Skin epidermis (tissue), 12 donors: ENCODE results near the gene GPHB5.
"Not testable (repeated sequence)": the region's sequence is repeated elsewhere in the genome, so short reads cannot be mapped to it uniquely, and the experiment has no call there.

Experiments
- H3K27ac ChIP-seq, 21 experiments: fragments of 200-600 bp; sonication (generic) in 11 of 21; one replicate each; pipeline ENCODE4 v1.5.0; 2020; ENCODE audit warnings: mild to moderate bottlenecking in 3 of 21, inconsistent platforms in 2 of 21, moderate library complexity in 2 of 21
- H3K4me3 ChIP-seq, 7 experiments: fragments of 200-600 bp; sonication (generic) in 2 of 7; one replicate each; pipeline ENCODE4 v1.5.0; 2020; ENCODE audit warnings: inconsistent platforms in 2 of 7, mild to moderate bottlenecking in 2 of 7, moderate library complexity in 1 of 7

GPHB5 gene

DNA sequence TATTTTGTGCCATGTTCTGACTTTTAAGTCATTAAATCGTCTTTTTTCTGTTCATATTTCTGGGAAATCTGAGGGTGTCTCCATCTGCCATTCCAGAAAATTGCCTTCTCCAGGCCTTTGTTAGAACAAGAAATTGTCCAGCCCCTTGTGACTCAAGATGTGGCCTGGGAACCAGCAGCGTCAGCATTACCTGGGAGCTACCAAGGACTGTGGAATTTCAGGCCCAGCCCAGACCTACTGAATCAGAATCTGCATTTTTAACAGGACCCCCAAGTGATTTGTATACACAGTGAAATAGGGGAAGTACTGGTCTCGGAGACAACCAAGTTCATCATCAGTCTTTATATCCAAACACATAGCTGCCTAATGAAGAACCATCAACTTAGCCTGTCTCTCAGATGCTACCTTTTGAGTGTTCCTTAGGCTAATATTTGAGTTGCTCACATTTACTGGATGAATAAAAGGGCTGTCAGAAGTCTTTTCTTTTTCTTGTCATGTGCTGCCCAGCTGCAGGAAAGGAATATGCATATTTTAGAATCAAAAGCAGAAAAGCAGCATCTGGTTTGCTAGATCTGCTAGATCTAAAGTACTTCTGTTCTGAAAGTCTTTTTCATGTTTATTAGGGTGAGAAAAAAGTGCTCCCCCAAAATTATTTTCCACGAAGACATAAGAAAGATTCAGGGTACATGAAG lies 21.2 kb downstream of the GPHB5 start:
- no peak overlapping the region for H3K4me3 ChIP-seq
- H3K27ac ChIP-seq, result peak overlapping the region in 1 of 21 experiments; percentile 87

DNA sequence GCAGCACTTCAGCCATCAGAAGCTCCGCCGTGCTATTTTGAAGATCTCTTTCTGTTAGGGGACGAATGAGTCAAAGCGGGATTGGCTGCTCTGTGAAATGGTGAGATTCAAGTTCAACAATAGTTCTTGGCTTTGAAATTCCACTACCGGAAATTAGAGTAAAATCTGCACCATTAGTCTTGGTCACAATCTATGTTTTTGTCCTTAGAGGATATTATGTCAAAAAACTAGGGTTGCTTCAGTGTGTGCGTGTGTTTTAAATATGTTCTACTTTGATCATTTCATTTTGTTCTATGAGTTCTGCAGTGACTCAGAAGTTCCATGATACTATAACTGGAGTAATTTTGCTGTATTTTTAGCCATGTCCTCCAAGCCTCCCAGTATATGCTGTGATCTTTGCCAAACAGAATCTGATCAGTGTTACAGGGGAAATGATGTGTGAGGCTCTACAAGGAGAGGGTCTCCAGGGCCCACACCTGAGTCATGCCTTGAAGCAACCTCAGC lies 22.6 kb downstream of the GPHB5 start:
- H3K27ac ChIP-seq, result peak overlapping the region in 12 of 21 experiments; percentile 32 to 87 (median 56)
- peak overlapping the region in 1 of 7 experiments; percentile 1 for H3K4me3 ChIP-seq

DNA sequence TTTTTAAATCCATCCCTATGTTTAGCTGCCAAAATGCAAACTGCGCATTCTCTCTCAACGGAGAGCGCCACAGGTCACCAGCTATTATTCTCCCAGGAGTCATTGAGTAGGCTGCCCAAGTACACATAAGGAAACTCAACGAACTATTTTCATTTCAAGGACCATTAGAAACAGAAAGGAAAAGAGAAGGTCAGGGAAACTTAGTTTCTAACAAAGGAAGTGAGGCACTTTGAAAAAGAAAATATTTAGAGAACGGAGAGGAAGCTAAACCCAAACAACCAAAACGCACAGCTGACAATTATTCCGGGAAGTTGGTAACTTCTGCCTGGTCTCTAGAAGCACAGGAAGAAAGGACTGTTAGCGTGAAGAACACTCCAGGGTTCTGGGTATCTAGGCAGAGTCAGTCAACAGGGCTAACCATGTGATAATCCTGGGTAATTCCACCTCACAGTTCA lies 23.5 kb downstream of the GPHB5 start:
- peak overlapping the region in 15 of 21 experiments; percentile 15 to 87 (median 51) for H3K27ac ChIP-seq
- peak overlapping the region in 1 of 7 experiments; percentile 1 for H3K4me3 ChIP-seq

DNA sequence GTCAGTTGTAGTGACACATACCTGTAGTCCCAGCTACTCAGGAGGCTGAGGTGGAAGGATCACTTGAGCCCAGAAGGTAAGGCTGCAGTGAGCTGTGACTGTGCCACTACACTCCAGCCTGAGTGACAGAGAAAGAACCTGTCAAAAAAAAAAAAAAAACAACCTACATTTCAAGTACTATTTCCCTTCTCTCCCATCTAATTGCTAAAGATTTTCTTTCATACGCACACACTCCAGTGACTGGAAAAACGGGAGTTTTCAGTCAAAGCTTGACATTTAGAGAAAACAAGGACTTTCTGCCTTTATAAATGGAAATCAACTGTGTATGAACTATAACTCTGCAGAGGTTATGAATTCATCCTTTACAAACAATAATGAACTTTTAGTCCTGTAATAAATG lies 25.9 kb downstream of the GPHB5 start:
- no peak overlapping the region for H3K4me3 ChIP-seq
- H3K27ac ChIP-seq, result no peak overlapping the region

DNA sequence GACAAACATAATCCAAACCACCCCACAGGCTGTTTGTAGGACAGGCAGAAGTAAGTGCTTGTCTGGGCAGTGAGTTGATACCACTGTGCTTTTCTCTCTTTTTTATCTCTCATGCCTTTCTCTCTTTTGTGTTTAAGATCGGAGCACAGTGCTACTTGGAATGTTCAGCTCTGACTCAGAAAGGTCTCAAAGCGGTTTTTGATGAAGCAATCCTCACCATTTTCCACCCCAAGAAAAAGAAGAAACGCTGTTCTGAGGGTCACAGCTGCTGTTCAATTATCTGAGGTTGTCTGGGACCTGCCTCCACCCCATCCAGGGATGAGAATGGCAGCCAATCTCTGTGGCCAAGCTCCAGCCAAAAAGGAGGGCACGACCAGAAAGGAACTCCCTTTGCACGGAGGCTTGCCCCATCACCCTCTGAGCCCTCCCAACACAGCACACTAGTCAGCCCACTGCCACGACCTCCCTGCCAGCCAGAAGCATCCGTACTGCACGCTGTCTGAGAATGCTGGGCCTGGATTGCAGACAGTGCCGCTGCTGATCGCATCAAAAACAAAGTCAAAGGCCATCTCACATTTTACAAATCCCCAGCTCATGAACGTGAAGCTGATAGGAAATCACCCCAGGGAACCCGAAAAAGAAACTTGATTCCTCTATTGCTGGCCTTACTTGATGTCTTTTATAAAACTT lies 27.8 kb downstream of the GPHB5 start:
- H3K4me3 ChIP-seq, result no peak overlapping the region

DNA sequence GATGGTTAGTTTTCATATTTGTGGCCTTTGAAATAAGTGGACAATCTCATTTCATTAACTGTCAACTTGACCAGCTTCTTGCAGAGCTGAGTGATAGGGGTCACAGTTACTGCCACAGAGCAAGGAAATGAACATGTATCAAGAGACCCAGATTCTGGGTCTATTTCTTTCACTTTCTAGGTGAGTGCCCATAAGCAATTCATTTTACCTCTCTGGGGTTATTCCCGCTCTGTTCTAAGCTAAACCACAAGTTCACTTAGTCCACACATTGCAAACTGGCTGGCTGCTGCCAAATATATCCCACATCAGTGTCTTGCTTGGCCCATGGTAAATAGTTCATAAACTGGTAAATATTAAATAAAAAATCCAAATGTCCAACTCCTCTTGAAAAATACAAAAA lies 29.9 kb downstream of the GPHB5 start:
- Histone ChIP-seq H3K4me3 (no peak overlapping the region), H3K27ac (peak overlapping the region in 4 of 21 experiments; percentile 13 to 23 (median 23))

More for the DNA sequence above, 27.8 kb downstream of the GPHB5 start:
- H3K27ac ChIP-seq, result peak overlapping the region in 4 of 21 experiments; percentile 2 to 31 (median 4)

DNA sequence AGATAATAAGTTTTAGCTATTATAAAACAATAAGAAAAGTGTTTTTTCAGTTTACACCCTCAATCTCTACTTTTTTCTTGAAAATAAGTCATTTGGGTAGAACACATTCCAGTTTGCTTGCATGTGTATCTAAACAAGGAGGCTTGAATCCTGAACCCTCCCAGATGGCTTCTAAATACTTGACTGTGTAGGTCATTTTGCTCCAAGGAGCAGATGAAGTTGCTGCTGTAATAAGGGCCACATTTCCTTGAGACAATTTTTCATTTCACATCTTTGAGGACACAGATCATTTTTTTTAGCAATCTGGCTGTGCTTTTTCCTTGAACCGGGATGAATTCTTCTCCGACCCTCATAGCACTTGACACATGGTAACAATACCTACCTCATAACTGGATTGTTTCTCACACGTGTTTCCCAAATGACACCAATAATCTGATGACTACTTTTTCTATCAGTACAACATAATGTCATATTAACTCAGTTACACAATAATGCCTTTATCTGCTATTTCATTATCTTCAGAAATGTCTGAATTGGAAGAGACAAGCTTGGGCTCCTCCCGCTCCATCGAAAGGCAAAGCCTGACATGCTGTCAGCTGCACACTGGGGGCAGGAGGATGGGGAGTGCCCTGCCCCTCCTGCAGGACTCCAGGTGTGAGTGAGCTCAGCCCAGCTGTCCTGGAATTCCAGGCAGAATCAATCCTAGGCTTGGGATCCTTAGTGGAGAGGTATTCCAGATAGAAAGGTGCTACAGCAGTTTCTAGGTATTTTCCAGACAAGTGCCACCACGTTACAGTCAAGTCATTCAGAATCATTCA lies 30.9 kb downstream of the GPHB5 start:
- no peak overlapping the region for H3K4me3 ChIP-seq
- peak overlapping the region in 4 of 21 experiments; percentile 35 to 56 (median 37) for H3K27ac ChIP-seq

DNA sequence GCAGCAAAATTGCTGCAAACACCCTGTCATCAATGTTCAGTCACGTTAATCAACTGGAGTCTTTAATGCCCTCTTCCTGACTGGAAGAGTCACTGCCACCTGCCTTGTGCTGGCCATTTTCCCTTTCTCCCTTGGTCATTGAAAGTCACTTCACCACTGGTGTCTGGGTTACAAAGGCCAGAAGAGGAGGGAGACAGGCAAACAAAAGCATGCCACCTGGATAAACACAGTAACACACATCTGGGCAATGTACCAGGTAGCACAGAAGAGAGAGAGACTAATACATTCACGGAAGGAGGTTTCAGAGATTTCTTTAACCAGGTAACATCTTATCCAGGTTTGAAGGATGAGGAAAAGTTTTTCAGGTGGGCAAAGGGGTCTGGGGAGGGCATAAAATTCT lies 32.7 kb downstream of the GPHB5 start:
- Histone ChIP-seq H3K4me3 (no peak overlapping the region), H3K27ac (peak overlapping the region in 1 of 21 experiments; percentile 3)

DNA sequence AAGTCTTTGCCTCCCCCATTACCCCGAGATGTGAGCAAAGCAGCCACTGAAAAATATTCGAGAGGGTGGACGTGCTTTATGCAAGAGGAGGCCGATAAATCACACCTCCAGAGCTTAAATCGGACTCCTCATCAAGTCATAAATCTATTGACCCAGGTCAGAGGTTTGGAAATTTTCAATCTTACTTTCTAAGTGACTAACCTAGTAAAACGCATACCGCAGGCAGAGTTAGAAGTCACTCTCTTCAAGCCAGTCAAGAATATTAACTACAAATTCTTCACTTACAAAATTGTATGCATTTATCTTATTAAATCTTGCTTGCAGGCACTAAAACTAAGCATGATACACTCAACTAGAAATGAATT lies 34.9 kb downstream of the GPHB5 start:
- Histone ChIP-seq H3K4me3 (no peak overlapping the region), H3K27ac (peak overlapping the region in 3 of 21 experiments; percentile 7 to 22 (median 13))

DNA sequence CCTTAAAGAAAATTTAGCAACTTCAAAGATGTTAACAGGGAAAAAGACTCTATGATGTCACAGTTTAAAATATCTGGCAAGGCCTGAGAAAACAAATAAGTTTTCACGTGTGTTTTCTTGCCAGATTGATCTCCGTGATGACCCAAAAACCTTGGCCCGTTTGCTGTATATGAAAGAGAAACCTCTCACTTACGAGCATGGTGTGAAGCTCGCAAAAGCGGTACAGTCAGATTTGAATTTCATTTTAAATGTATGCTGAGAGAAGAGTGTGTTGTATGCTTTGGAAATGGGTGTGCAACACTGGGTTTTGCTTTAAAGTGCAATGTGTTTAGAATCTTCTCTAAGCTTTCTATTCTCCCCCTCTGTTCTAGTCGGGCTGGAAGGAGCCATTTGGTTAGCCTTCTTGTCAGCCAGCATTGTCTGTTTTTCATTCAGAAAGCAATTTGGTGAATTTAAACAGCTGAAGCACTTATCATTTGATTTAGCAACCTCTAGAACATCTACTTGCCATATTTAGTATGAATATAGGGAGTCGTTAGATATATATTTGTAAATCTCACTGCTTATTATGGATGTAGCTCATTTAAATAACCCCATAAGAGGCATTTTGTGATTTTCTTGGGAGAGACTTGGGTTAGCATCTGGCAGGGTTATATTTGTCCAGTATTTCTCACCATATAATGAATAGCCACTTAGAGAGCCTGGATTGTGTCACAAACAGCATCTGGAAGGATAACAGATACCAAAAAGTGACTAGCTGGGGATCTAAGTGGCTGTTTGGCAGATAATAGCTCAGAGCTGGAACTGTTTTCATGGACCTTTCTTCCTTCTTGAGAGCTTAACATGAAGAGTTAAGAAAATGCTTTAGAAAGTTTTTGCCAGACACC lies 35.5 kb downstream of the GPHB5 start:
- Histone ChIP-seq H3K27ac (peak overlapping the region in 7 of 21 experiments; percentile 5 to 46 (median 13)), H3K4me3 (no peak overlapping the region)

DNA sequence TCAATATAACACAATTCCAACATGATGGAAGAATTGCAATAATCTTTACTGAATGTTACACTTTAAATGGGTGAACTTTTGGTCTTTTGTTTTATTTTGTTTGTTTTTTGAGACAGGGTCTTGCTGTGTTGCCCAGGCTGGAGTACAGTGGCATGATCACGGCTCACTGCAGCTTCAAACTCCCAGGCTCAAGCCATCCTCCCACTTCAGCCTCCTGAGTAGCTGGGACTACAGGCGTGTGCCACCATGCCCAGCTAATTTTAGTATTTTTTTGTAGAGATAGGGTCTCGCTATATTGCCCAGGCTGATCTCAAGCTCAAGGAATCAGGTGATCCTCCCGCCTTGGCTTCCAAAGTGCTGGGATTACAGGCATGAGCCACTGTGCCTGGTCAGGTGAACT lies 38.8 kb downstream of the GPHB5 start:
- not testable (repeated sequence) for H3K27ac ChIP-seq, H3K4me3 ChIP-seq

DNA sequence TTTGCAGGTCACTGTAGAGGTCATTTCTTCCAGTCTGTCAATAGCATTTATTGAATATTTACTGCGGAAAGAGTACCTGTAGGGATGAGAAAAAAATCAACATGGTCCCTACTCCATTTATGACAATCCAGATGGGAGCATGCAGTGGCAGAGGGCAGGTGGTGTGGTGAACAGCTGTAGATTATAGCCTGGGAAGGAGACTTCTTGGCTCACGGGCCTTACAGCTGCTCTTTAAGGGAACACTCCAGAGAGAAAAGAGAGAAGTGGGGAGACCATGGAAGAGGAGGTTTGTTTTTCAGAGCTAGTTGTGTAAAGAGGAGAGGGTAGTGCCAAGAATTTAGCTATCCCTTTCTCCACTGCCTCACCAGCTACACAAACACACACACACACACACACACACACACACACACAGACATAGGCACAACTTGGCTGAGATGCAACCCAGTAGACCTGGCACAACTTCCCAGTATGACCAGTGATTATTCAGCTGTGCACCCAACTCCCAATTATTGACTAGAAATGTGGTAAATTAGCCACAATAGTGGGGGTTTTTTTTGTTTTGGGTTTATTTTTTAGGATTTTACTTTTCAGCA lies 41.0 kb downstream of the GPHB5 start:
- Histone ChIP-seq H3K4me3 (no peak overlapping the region), H3K27ac (no peak overlapping the region)

DNA sequence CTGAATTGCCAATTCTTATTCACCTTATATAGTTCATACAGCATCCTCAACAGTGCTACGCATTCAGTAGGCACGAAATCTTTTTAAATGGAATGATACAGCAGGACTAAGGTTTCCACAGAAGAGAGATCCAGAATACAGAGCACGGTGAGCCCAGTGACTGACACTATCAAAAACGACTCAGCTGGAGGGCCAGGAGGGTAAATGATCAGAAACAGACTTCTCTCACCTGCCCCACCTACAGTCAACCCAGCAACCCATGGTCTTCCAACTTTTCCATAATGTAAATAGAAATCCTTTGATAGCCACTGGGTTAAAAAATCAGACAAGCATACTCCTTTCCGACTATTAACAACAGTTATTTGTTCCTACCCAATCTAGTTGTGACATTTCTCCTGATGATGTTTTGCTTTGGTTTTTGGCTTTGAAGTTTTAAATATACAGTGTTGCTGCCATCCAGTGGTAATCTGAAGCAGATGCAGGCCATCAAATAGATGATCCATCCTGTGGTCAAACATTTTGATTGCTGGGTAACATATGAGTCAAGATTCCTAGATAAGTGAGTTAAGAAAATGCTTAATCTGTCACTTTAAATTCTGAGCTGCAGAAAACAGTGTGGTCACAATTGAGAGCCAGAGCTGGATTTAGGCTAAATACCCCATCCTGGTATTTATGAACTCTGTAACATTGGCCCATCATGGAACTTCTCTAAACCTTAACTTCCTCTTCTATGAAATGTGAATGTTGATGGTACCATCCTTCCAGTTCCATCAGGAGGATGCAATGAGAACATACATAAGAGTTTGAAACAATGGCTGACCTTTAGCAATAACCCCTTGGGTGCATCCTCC lies 42.0 kb downstream of the GPHB5 start:
- Histone ChIP-seq H3K27ac (no peak overlapping the region), H3K4me3 (no peak overlapping the region)

DNA sequence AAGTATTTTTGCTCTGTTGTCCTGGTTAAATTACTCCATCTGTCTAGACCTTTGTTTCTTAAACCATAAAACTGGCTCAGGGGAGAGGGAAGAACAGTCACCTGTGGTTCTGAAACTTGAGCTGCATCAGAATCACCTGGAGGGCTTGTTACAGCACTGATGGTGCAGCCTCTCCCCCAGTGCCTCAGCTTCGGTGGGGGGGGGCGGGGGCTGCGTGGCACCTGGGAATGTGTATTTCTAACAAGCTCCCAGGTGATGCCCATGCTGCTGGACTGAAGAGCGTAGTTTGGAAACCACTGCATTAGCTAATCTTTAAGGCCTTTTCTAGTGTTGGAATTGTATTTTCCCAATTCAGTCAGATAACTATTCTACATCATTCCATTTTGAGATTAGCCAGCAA lies 42.7 kb downstream of the GPHB5 start:
- H3K27ac ChIP-seq, result no peak overlapping the region
- no peak overlapping the region for H3K4me3 ChIP-seq

DNA sequence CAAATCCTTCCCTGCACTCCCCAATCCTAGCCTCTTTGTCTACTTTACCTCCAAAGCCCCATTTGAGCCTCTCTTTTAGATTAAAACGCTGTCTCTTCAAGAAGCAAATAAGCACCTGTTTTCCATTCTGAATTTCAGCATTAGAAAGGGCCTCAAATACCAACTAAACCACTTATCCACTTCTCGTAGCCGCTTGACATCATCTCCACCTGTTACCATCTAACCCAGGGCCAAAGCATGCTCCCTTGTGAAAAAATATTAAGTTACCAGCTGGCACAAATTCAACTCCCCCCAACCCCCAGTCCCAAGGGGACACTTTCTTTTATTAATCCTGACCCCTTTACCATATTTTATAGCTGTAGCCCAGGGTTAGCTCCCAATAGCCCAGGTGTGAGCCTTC lies 43.1 kb downstream of the GPHB5 start:
- Histone ChIP-seq H3K27ac (no peak overlapping the region), H3K4me3 (no peak overlapping the region)

DNA sequence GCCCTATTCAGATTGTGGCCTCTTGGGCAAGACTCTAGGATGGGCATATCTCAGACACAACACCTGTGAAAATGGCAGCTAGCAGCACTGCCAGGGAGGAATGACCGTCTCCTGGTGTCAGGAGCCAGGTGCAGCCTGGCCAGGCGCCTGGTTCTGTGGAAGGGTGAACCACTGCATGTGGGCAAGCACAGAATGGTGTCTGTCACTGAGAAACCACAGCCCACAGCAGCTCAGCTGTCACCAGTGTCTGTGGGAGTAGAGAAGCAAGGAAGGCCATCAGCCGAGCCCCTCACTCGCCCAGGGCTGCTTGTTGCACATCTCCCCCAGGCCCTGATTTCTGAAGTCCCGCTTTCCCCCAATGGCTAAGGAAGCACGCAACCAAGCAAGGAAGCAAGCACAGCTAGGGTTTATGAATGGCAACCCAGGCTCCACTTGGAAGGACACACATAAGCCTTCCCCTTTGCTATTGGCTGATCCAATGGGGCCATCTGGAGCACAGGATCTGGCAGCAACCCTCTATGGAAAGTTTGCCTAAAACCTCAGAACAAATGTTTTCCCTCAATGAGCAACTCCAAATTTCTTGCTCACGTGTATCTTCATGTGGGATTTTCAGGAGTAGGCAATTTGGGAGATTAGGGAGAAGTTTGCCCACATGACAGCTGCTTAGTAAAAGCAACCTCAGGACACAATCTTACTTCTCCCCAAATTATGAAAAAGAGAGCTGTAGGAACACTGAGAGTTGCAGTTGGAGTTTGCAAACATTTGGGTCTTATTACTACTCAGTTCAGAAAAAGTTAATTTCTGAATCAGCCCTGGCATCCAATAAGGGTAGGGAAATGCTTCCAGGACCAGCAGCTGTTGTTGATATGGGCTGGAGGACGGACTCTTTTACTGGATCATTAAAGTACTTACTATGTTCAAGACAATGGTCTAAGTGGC lies 44.7 kb downstream of the GPHB5 start:
- Histone ChIP-seq H3K27ac (peak overlapping the region in 4 of 21 experiments; percentile 15 to 58 (median 32)), H3K4me3 (no peak overlapping the region)

DNA sequence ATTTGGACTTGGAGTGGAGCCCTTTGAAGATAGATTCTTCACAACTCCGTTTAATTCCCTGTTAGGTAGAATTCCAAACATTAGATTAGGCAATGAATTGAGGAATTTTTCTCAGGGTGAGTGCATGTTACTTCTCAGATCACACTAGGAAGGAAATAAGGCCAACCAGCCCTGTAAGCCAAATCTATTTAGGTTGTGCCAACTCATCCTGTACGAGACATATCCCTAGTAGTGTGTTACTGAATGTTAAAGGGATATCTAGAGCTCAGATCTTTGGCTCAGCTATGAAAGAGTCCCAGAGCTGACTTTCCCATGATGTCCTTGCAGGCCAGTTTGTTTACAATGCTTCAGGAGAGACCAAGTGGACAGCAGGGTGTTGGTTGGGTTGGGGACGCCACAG lies 45.6 kb downstream of the GPHB5 start:
- Histone ChIP-seq H3K4me3 (no peak overlapping the region), H3K27ac (peak overlapping the region in 3 of 21 experiments; percentile 15 to 58 (median 47))
